MCF 10A (cell line): Measurements from ENCODE around the gene DSC1. TPM values are rescaled to one million over a fixed set of nuclear protein-coding genes. Genes with fewer than 3 reads are reported as not detected.

ENCODE experiments used
- BruUV-seq: library from RNA; stranded (reverse); fragments of 400-500 nt; replicated peaks from 2 replicates; lab custom pipeline; 2021; lab: Mats Ljungman, UMichigan
- CTCF ChIA-PET: fragments of 300-600 bp; sonication (Branson Sonifier 250); formaldehyde crosslinking; extraction: SDS; loops from one replicate; lab custom pipeline; 2021; ENCODE audit warnings: antibody characterized with exemption, inconsistent platforms; lab: Yijun Ruan, JAX
- POLR2A ChIA-PET: fragments of 300-600, 350-650 bp; sonication (Branson Sonifier 250); formaldehyde crosslinking; extraction: SDS; loops from one replicate; lab custom pipeline; 2020; ENCODE audit warnings: antibody characterized with exemption, inconsistent platforms; lab: Yijun Ruan, JAX
- DNase-seq: peaks from one replicate; pipeline ENCODE4 v3.0.0-alpha.2; 2018; ENCODE audit not compliant: unreplicated experiment
- H3K27ac Mint-ChIP-seq: one replicate; pipeline ENCODE4 v1.8.0; 2022; ENCODE audit warnings: mild to moderate bottlenecking, low read depth, mixed read lengths; ENCODE audit not compliant: unreplicated experiment
- H3K27me3 Mint-ChIP-seq: one replicate; pipeline ENCODE4 v1.8.0; 2022; ENCODE audit warnings: mixed read lengths; ENCODE audit not compliant: insufficient read depth, unreplicated experiment
- H3K36me3 Mint-ChIP-seq: one replicate; pipeline ENCODE4 v1.8.0; 2022; ENCODE audit warnings: mild to moderate bottlenecking, moderate library complexity, mixed read lengths; ENCODE audit not compliant: insufficient read depth, unreplicated experiment
- H3K4me1 Mint-ChIP-seq: one replicate; pipeline ENCODE4 v1.8.0; 2022; ENCODE audit warnings: mixed read lengths; ENCODE audit not compliant: insufficient read depth, unreplicated experiment
- H3K4me3 Mint-ChIP-seq: one replicate; pipeline ENCODE4 v1.8.0; 2022; ENCODE audit warnings: mild to moderate bottlenecking, moderate library complexity, mixed read lengths; ENCODE audit not compliant: unreplicated experiment
- H3K9me3 Mint-ChIP-seq: one replicate; pipeline ENCODE4 v1.8.0; 2022; ENCODE audit warnings: mixed read lengths; ENCODE audit not compliant: unreplicated experiment
- intact Hi-C: fragments of 100-400 bp; cut with micrococcal nuclease; formaldehyde crosslinking; loops from 2 replicates; pipeline ENCODE4 v1.14.1; 2022
- total RNA-seq: library from RNA; stranded (reverse); gene quantifications from 2 replicates; pipeline ENCODE4 v1.2.3, GENCODE V29; 2022
- TF ChIP-seq, protein P1 (sequence below): fragments of 200-600 bp; IDR thresholded peaks from one replicate; pipeline ENCODE4 v1.8.0; 2022; ENCODE audit warnings: antibody characterized with exemption, mild to moderate bottlenecking; ENCODE audit not compliant: unreplicated experiment

DSC1 gene
- total RNA-seq, 1 experiment from 2014 or later, result not detected

DNA sequence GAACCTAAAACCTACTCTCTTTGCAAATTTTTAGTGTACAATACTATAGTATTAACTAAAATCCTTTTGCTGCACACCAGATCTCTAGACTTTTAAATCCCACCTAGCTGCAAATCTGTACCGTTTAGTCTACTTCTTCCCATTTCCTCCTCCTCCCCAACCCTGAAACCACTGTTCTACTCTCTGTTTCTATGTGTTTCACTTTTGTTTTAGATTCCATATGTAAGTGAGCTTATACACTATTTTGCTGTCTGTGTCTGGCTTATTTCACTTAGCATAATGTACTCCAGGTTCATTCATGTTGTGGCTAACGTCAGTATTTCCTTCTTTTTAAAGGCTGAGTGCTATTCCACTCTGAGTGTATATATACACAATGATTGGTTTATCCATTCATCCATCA lies 42.1 kb downstream of the DSC1 start:
- H3K4me3 Mint-ChIP-seq, result no peak overlapping the region
- no peaks in the 10 kb centered on the region for H3K36me3 Mint-ChIP-seq
- ChIA-PET POLR2A (interaction anchor here (0.7 to 1.2 kb wide), 3 partner anchors 12 to 73 kb away, joined by 4 read pairs; no protein-coding TSS in a partner anchor), CTCF (interaction anchor here (1.3 kb wide), 1 partner anchor 8 kb away, joined by 3 read pairs; no protein-coding TSS in a partner anchor)
- no peak for DNase-seq
- no peaks in the 10 kb centered on the region for H3K27me3 Mint-ChIP-seq
- TF ChIP-seq, protein P1, sequence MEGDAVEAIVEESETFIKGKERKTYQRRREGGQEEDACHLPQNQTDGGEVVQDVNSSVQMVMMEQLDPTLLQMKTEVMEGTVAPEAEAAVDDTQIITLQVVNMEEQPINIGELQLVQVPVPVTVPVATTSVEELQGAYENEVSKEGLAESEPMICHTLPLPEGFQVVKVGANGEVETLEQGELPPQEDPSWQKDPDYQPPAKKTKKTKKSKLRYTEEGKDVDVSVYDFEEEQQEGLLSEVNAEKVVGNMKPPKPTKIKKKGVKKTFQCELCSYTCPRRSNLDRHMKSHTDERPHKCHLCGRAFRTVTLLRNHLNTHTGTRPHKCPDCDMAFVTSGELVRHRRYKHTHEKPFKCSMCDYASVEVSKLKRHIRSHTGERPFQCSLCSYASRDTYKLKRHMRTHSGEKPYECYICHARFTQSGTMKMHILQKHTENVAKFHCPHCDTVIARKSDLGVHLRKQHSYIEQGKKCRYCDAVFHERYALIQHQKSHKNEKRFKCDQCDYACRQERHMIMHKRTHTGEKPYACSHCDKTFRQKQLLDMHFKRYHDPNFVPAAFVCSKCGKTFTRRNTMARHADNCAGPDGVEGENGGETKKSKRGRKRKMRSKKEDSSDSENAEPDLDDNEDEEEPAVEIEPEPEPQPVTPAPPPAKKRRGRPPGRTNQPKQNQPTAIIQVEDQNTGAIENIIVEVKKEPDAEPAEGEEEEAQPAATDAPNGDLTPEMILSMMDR, result no peak
- intact Hi-C loops, result no loop called here
- H3K27ac Mint-ChIP-seq, result no peak overlapping the region
- no TSS peak for BruUV-seq
- H3K4me1 Mint-ChIP-seq, result no peaks in the 10 kb centered on the region
- H3K9me3 Mint-ChIP-seq, result no peaks in the 10 kb centered on the region

DNA sequence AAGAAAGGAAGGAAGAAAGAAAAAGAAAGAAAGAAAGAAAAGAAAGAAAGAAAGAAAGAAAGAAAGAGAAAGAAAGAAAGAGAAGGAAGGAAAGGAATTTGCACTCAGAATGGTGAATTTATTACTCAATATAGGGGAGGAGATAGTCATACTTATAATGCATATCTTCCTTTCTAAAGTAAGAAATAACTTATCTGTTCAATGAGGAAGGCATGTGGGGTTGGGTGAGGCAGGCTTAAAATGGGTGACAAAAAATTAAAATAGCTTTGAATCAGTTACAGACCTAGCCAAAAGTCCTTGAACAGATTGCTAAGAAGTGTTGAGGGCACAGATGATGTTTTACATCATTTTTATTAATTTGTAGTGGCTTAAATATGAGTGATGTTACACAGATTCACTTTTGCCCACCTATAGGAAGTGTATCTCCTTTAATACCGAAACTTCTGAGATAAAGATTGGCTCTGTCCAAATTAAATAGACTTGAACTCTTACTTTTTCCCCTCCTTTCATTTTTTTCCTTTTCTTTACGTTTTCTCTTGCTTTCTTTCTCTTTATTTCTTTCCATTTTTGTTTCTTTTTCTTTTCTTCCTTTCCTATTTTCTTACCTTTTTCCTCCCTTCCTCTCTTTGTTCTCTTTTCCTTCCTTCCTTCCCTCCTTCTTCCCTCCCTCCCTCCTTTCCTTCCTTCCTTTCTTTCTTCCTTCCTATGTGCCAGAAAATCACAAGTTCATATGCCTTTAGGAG lies 45.6 kb downstream of the DSC1 start:
- BruUV-seq, result no TSS peak
- no peak for DNase-seq
- Mint-ChIP-seq H3K36me3 (no peaks in the 10 kb centered on the region), H3K9me3 (no peaks in the 10 kb centered on the region), H3K27me3 (no peaks in the 10 kb centered on the region), H3K4me3 (no peak overlapping the region), H3K27ac (no peak overlapping the region), H3K4me1 (no peaks in the 10 kb centered on the region)
- ChIA-PET POLR2A (interaction anchor here (1.2 kb wide), 1 partner anchor 14 kb away, joined by 3 read pairs; no protein-coding TSS in a partner anchor), CTCF (no interaction called here)
- intact Hi-C loops, result no loop called here
- TF ChIP-seq, protein P1, result no peak

DNA sequence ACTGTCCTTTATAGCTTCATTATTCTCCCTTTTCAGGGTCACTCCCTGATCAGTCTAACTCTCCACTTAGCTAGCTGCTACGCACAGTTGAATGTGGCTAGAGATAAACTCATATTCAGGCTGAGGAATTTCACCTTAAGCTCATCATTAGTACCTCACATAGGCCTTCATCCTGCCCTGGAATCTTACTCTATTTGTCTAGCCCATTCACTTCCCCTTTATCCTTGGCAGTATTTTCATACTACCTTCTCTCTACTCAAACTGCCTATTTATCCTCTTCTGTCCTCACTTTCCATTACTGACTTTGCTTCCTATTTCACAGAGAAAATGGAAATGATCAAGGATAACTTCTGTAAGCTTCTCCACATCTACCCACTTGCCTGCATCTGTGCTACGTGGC lies 49.9 kb downstream of the DSC1 start:
- Mint-ChIP-seq H3K4me1 (no peaks in the 10 kb centered on the region), H3K27ac (no peak overlapping the region)
- CTCF ChIA-PET, result interaction anchor here (0.6 to 1.2 kb wide), 4 partner anchors 8 to 95 kb away, joined by 3 to 5 read pairs (median 4); no protein-coding TSS in a partner anchor

DNA sequence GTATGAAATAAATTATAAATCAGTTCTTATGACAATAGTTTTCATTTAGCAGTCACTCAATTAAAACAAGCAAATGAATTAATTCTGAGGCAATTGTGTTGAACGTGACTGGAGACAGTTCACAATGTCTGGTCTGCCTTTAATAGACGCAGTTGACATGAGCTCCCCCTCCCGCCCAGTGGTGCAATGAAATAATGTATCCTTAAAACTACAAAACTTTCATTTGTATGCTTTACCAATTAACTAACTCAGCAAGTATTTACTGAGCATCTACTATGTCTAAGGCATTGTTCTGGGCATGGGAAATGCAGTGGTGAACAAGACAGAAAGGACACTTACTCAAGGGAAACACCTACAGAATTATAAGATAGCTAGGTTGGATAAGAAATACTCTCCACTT lies 56.9 kb downstream of the DSC1 start:
- H3K4me1 Mint-ChIP-seq, result peaks cover 16% of the 10 kb centered on the region
- CTCF ChIA-PET, result interaction anchor here (0.7 kb wide), 1 partner anchor 20 kb away, joined by 4 read pairs; no protein-coding TSS in a partner anchor

More for the DNA sequence above, 49.9 kb downstream of the DSC1 start:
- no peaks in the 10 kb centered on the region for H3K9me3 Mint-ChIP-seq
- TF ChIP-seq, protein P1, result no peak
- intact Hi-C loops, result no loop called here
- POLR2A ChIA-PET, result interaction anchor here (1.2 kb wide), 1 partner anchor 11 kb away, joined by 3 read pairs; the partner anchor contains the start of gene DSC2
- BruUV-seq, result no TSS peak
- DNase-seq, result no peak
- H3K36me3 Mint-ChIP-seq, result no peaks in the 10 kb centered on the region
- H3K4me3 Mint-ChIP-seq, result no peak overlapping the region
- no peaks in the 10 kb centered on the region for H3K27me3 Mint-ChIP-seq

More for the DNA sequence above, 56.9 kb downstream of the DSC1 start:
- no peaks in the 10 kb centered on the region for H3K27me3 Mint-ChIP-seq
- H3K36me3 Mint-ChIP-seq, result no peaks in the 10 kb centered on the region
- no TSS peak for BruUV-seq
- H3K4me3 Mint-ChIP-seq, result no peak overlapping the region
- TF ChIP-seq, protein P1, result no peak
- intact Hi-C loops, result loop anchor here (10.0 kb wide), 1 partner anchor 319 kb away; no protein-coding TSS in a partner anchor
- no peak overlapping the region for H3K27ac Mint-ChIP-seq
- no peaks in the 10 kb centered on the region for H3K9me3 Mint-ChIP-seq
- POLR2A ChIA-PET, result interaction anchor here (9.4 kb wide), 1 partner anchor 65 kb away, joined by 221 read pairs; the partner anchor contains the start of gene DSC3
- no peak for DNase-seq
